Fibroblast of skin of right quadriceps (primary cell): ENCODE results near the gene C17orf100.
"Not testable (repeated sequence)": the region's sequence is repeated elsewhere in the genome, so short reads cannot be mapped to it uniquely, and the experiment has no call there.

Source experiments
- DNase-seq: peaks from one replicate; pipeline ENCODE4 v3.0.0-alpha.2; 2013

Gene C17orf100

GRCh38 chr17:6670571-6670970 lies 19.0 kb downstream of the C17orf100 start:
- DNase-seq, result no peak

DNA sequence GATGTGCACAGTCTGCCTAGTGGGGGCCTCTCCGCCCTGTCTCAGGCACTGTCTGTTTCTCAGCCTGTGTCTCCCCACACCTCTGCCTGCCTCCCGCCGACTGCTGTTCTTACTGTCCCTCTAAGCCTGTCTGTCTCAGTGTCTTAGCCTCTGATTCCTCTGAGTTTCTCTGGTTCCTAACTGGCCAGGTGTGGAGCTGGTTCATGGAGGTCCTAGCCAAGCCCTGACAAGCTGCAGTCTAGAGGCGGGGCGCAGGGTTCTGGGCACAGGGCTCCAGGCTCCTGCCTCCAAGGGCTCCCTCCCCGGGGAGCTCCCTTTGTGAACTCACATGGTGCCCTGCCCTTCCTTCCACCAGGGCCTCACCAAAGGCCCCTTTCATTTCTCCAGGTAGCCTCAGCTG lies 19.4 kb downstream of the C17orf100 start:
- DNase-seq, result no peak

- no peak for DNase-seq
Measured at GRCh38 chr17:6671431-6671830, 19.9 kb downstream of the C17orf100 start.

GRCh38 chr17:6674586-6674985 lies 23.0 kb downstream of the C17orf100 start:
- DNase-seq, result no peak

GRCh38 chr17:6675201-6675825 lies 23.8 kb downstream of the C17orf100 start:
- DNase-seq, result no peak

DNA sequence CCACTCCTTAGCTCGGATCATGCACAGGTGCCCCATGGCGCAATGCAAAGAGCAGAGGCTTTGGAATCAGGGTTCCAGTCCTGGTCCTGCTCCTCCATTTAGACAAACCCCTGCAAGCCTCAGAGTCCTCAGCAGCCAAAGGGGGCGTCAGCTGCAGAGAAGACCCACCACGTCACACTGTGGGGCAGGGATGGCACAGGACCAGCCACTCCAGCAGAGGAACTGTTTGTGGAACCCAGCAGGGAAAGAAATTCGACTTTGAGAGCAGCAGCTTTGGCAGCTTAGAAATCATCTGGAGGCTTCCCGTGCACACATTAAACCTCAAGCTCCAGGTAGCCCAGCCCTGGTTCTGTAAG lies 25.2 kb downstream of the C17orf100 start:
- no peak for DNase-seq

- DNase-seq, result peak; percentile 33
Measured at GRCh38 chr17:6677158-6677831, 25.7 kb downstream of the C17orf100 start.

- DNase-seq, result no peak
Measured at GRCh38 chr17:6677946-6678345, 26.4 kb downstream of the C17orf100 start.

DNA sequence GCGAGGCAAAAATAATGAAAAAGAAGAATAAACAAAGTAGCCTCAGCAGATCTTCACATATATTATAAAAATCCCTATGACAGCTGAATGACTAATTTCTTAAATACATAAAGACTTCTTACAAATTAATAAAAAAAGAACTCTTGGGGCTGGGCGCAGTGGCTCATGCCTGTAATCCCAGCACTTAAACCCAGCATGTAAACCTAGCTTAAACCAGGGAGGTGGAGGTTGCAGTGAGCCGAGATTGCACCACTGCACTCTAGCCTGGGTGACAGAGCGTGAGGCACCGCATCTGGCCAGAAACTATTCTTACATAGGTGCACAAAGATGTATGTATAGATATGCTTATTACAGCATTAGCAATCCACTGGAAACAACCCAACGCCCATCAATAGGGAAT lies 27.7 kb downstream of the C17orf100 start:
- DNase-seq, result no peak

DNA sequence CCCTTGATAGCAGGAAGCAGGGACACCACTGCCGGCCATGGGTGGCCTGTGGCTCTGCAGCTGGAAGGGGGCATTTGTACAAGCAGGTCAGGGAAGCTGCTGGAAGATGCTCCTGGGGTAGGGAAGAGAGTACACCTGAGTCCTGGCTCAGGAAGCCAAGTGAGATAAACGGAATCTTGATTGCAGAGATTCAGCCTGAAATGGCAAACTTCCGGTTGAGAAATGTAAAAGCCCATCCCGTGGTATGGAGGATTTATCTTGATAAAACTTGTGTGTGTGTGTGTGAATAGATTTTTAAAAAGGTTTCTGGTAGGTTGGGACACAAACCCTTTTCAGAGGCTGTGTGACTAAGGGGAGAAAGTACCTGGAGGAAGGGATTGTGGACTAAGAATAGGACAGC lies 29.6 kb downstream of the C17orf100 start:
- no peak for DNase-seq

DNA sequence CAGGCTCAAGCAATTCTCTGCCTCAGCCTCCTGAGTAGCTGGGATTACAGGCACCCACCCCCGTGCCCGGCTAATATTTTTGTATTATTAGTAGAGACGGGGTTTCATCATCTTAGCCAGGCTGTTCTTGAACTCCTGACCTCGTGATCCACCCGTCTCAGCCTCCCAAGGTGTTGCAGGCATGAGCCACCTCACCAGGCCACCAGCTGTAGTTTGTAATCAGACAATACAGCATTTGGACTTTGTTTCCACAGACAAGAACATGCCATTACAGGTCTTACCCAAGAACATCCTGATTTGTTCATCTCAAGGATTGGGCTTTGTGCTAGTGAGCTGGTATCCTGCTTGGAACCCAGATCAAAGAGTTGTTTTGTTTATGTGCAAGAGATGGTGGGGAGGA lies 30.1 kb downstream of the C17orf100 start:
- no peak for DNase-seq

DNA sequence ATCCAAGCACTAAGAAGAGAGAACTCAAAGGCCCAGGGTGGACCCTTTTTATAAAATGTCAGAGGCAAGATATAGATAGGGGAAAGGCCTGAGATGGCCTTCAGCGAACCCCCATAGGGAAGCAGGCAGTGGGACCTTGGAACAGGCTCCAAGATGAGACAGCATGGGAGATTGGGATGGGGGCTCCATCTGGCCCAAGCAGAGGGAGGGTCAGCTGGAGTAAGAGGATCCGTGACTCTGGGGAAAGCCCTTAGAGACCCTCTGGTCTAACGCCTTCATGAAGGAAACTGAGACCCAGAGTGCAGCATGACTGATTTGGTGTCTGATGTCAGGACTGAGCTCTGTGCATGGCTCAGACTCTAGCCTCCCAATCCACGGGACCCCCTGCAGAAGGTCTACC lies 30.8 kb downstream of the C17orf100 start:
- DNase-seq, result no peak

GRCh38 chr17:6683081-6683684 lies 31.6 kb downstream of the C17orf100 start:
- no peak for DNase-seq

DNA sequence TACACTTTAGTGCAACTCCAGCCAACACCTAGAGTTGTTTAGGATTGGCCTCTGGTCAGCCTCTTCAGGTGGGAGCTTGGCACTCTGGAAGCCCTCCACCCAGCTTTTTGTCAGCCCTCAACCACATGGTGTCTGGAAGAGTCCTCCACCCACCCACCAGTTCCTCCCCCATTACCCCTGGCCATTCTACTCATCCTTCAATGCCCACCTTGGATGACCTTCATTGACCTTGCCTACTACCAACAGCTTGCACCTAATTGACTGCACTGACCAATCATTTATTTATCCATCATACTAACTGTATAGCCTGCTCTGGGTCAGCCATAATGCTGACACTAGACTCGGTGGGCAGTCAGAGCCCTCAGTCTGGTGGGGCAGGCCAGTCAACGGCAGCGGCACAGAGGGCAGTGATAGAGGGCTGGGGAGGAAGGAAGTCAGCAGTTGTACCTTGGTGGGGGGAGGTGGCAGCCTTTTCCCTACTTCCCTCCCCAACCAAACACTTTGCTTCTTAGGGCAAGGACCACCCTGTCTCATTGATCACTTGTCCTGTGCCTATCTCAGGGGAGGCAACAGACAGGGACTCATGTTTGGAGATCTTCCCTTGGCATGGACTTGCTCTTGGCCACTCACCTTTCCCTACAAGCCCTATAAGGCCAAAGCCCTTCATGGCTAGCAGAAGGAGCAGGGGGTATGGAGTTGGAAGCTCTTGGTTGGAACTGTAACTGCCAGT lies 32.3 kb downstream of the C17orf100 start:
- no peak for DNase-seq

GRCh38 chr17:6684460-6684783 lies 32.9 kb downstream of the C17orf100 start:
- no peak for DNase-seq

DNA sequence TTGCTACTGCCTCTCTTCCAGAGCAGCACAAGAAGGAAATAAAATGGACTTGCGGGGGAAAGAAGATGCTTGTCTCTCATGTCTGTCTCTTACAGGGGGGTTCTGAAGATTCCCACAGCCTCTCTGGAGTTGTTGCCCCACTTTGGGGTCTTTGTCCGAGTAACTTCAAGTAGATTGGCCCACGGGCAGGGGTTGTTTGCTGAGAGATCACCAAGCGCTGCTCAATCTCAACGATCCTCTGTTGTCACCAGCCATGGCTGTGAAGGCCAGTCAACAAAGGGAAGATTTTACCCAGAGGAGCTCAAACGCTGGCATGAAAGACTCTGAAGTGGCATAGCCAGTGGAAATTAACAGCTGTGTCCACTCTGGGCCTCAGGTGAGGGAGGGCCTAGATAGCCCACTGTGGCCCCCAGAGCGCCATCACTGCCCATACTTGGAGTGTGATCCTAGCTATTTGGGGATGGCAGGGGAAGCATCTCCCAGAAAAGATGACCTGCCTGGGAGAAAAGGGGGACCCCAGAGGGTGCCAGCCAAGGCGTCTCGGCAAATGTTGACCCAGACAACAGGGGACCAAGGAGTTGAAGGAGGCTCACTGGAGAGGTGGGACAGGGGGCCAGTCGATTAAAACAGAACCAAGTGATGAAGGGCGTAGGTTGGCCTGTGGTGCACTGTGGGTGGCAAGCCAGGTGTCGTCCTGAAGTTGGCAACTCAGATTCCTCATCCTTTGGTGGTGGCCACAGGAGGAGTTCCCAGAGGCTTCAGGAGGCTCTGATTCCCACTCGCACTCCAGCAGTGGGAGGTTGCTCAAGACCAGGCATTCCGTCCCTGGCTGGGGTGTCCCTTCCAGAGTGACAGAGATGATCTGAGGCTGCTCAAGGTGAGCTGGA lies 33.6 kb downstream of the C17orf100 start:
- no peak for DNase-seq

GRCh38 chr17:6686026-6686425 lies 34.5 kb downstream of the C17orf100 start:
- DNase-seq, result no peak

DNA sequence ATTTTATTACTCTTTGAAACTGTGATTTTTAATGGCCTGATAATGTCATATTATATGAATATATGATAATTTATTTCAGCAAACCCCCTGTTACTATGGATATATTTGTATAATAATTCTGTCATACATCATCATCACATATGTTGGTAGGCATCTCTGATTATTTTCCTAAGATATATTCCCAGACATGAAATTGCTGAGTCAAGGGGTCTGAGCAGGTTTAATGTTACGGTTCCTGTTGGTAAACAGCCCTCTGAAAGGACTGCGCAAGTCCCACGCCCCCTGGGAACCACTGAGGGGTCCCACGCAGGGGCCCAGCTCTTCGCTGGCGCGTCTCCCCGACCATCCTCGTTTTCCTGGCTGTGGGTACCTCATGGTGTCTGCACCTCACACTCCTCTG lies 37.4 kb downstream of the C17orf100 start:
- DNase-seq, result no peak

GRCh38 chr17:6690641-6691040 lies 39.1 kb downstream of the C17orf100 start:
- no peak for DNase-seq

GRCh38 chr17:6691546-6691945 lies 40.0 kb downstream of the C17orf100 start:
- DNase-seq, result no peak

DNA sequence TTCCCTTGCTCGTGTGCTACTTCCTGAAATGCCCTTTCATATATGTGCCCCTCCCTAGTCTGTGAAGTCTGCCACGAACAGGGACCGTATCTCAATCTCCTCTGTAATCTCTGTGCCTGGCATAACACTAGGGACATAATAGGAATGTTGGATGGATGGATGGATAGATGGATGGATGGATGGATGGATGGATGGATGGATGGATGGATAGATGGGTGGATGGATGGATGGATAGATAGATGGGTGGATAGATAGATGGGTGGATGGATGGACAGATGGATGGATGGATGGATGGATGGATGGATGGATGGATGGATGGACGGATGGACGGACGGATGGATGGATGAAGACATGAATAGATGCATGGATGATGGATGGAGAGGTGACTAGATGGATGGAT lies 40.4 kb downstream of the C17orf100 start:
- not testable (repeated sequence) for DNase-seq

GRCh38 chr17:6695051-6695450 lies 43.5 kb downstream of the C17orf100 start:
- DNase-seq, result no peak

DNA sequence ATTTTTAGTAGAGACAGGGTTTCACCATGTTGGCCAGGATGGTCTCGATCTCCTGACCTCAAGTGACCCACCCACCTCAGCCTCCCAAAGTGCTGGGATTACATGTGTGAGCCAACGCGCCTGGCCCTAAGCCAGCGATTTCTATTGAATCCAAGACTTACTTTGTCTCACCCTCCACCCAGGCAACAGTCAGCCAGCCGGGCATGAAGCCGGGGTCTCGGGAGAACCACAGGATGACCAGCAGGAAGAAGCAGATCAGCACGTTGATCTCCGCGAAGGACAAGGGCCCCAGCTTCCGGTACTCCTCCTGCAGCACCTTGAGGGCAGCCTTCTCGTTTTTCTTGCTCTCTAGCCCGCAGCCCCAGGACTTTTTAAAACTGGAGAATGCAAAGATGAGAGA lies 44.0 kb downstream of the C17orf100 start:
- DNase-seq, result no peak
